COLO668 (cell line): ENCODE data around the gene MAST1.
"Not testable (repeated sequence)": the region's sequence is repeated elsewhere in the genome, so short reads cannot be mapped to it uniquely, and the experiment has no call there.

Experiments used
- DNase-seq: peaks from one replicate; lab custom pipeline; 2025; ENCODE audit not compliant: unreplicated experiment; lab: John Stamatoyannopoulos, UW

Gene MAST1

DNA sequence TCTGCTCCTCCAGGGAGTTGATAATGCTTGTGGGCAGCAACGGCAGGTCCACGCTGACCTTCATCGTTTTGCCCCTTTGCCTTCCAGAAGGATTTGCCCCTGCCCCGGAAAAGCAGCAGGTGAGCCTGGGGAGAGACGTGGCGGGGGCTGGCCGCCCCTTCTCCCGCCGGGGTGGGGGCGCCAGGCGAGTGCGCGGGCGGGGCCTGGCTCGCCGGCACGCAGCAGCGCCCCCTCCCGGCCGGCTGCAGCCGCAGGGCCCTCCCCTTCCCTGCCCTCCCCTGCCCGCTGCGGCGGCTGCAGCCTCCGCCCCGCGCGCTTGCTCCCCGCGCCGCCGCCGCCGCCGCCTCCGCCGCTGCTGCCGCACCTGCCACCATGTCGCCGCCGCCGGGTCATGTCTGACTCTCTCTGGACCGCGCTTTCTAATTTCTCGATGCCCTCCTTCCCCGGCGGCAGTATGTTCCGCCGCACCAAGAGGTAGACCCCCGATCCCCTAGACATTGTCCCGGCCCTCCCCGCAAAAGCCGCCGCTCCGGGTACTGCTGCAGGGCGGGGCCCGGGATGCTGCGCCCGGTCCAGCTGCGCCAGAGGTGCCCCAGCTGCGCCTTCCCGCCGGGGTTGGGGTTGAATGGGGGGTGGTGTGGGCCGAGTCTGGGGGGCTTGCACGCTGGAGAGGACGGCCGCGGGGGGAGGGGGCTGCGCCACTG lies at the start of gene MAST1:
MAST1 (plus strand) TSS at position 334 of the 704 bp plus-strand sequence; CDS start at position 392, 58 bp downstream.
- peak; percentile 87 for DNase-seq

DNA sequence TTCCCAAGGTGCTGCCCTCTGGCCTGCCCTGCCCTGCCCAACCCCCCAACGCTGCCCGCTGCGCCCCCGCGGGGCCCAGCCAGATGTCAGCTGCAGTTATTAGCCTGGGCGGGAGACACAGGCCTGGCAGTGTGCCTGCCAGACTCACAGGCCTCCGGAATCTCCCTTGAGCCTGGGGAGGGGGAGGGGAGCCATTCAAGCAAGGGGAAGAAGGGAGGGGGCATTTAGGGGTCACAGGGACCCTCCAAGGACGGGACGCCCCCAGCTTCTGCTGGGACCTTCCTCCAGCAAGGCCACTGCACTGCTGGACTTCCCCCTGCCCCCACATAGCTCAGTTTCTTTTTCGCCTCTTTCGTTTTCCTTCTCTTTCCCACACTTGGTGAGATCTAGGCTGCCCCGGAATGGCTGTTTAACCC lies 49.6 kb upstream of the MAST1 start:
- DNase-seq = peak; percentile 81

DNA sequence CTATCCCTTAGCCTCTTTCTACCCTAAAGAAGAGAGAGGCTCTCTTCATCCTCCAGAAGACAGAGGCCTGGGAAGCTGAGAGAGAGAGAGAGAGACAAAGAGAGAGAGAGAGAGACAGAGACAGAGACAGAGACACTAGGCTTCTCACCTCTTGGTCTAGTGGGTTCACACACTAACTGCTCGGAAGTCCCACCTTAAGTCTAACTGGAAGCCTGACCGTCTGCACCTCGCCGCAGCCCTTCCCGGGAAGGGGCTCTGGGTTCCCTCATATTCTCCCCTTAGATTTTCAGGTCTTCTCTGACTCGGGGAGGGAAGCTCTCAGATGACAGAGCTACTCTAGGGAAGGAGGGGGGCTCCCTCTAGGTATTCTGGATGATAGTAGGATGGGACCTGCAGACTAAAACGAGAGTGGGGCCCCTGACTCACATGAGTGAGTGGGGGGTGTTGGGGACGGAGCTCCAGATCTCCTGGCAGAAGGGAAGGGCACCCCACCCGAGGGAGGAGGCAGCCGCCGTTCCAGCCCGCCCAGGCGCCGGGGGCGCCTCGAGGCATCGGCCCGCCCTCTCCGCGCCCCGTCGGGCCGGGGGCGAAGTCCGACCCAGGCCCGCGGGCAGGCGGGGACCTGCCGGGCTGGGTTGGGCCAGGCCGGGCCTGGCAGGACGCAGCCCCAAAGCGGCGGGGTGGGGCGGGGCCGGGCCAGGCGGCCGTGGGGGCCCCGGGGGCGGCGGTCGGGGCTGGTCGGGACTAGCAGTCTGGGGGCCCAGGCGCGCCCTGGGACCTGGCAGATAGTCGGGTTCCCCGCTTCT lies 49.0 kb upstream of the MAST1 start:
- DNase-seq = peak; percentile 82

DNA sequence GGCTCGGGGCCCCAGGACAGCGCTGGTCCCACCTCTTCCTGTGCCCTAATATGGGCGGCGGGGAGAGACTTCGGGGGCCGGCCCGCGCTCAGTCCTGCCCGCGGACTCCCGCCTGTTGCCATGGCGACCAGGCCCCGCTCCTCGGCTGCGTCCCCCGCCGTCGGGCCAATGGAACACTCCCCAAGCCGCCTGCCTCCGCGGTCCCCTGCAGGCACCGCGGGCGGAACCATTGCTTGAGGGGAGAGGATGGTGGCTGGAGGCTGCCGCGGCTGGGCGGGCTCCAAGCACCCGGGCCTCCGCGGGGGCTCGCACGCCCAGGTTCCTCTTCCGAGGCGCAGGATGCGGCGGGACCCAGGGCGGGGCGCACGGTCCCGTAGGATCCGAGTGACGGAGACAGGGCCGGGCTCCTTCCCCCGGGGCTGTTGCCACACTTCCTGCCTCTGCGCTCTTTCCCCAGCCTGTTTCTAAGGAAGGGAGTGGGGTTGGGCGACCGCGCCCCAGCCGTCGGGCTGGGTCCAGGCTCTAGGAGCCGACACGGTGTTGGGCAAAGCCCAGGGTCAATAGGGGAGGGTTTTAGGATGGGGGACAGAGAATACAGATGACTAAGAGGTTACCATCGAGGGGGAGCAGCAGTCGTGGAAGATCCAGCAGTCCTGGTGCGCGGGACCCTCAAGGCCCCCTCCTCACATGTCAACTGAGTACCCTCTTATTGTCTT lies 48.3 kb upstream of the MAST1 start:
- DNase-seq = peak; percentile 98

DNA sequence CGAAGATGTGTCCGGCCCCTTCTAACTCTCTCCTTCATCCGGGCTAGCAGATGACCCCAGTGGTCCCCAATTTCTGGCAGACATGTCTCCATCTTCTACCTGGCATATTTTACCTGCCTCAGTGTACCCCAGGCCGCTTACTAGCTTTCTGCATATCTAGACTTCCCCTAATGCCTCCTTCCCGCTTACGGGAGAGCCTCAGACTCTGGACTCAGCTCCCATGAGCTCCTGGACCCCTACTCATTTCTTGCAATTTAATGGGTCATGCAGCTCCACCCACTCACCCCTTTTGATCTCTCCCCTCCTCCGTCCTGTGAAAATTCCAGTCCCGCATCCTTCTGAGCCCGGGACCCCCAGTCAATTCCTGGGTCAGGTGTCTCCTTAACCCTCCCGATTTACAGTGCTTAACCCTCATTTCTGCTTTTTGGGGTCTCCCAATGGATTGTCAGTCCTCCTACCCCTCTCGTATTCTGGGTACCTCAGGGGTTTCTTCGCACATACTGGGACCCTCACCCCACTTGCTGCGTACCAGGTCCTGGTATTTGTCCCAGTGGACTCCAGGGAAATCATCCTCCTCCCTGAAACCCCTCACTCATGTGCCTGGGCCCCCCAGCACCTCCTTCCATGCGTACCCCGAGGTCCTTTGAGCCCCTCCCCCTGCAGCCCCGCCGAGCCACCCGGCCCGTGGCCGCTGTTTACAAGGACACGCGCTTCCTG lies 47.5 kb upstream of the MAST1 start:
- no peak for DNase-seq

- peak; percentile 96 for DNase-seq
These were observed 46.8 kb upstream of the MAST1 start, which contains the start of gene JUNB for GRCh38 chr19:12791345-12792050. JUNB (plus strand) TSS chr19:12791486; CDS start chr19:12791772, 286 bp downstream.

DNA sequence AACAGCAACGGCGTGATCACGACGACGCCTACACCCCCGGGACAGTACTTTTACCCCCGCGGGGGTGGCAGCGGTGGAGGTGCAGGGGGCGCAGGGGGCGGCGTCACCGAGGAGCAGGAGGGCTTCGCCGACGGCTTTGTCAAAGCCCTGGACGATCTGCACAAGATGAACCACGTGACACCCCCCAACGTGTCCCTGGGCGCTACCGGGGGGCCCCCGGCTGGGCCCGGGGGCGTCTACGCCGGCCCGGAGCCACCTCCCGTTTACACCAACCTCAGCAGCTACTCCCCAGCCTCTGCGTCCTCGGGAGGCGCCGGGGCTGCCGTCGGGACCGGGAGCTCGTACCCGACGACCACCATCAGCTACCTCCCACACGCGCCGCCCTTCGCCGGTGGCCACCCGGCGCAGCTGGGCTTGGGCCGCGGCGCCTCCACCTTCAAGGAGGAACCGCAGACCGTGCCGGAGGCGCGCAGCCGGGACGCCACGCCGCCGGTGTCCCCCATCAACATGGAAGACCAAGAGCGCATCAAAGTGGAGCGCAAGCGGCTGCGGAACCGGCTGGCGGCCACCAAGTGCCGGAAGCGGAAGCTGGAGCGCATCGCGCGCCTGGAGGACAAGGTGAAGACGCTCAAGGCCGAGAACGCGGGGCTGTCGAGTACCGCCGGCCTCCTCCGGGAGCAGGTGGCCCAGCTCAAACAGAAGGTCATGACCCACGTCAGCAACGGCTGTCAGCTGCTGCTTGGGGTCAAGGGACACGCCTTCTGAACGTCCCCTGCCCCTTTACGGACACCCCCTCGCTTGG lies 46.1 kb upstream of the MAST1 start:
- peak; percentile 88 for DNase-seq

DNA sequence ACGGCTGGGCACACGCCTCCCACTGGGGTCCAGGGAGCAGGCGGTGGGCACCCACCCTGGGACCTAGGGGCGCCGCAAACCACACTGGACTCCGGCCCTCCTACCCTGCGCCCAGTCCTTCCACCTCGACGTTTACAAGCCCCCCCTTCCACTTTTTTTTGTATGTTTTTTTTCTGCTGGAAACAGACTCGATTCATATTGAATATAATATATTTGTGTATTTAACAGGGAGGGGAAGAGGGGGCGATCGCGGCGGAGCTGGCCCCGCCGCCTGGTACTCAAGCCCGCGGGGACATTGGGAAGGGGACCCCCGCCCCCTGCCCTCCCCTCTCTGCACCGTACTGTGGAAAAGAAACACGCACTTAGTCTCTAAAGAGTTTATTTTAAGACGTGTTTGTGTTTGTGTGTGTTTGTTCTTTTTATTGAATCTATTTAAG lies 45.4 kb upstream of the MAST1 start:
- no peak for DNase-seq

GRCh38 chr19:12793290-12794195 lies 44.8 kb upstream of the MAST1 start:
- peak; percentile 96 for DNase-seq

- DNase-seq = no peak
These were observed 43.9 kb upstream of the MAST1 start for GRCh38 chr19:12794196-12794941.

- no peak for DNase-seq
These were observed 43.3 kb upstream of the MAST1 start for GRCh38 chr19:12794971-12795381.

- DNase-seq = peak; percentile 75
These were observed 41.9 kb upstream of the MAST1 start for GRCh38 chr19:12796146-12797071.

DNA sequence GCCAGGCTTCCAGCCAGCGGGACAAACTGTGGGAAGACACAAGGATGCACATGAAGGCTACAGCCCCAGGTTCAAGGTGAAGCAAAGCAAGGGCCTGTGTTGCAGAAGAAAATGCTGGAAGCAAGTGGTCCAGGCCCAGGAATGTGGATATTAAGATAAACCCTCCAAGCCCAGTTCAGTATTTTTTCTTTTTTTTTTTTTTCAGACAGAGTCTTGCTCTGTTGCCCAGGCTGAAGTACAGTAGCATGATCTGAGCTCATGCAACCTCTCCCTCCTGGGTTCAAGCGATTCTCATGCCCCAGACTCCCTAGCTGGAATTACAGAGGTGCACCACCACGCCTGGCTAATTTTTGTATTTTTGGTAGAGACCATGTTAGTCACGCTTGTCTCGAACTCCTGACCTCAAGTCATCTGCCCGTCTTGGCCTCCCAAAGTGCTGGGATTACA lies 41.2 kb upstream of the MAST1 start:
- no peak for DNase-seq

DNA sequence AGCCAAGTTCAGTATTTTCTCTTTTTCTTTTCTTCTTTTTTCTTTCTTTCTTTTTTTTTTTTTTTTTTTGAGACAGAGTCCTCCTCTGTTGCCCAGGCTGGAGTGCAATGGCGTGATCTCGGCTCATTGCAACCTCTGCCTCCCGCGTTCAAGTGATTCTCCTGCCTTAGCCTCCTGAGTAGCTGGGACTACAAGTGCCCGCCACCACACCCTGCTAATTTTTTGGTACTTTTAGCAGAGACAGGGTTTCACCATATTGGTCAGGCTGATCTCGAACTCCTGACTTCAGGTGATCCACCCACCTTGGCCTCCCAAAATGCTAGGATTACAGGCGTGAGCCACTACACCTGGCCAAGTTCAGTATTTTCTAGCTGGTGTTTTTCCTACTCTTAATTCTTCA lies 40.7 kb upstream of the MAST1 start:
- not testable (repeated sequence) for DNase-seq

GRCh38 chr19:12799742-12800465 lies 38.4 kb upstream of the MAST1 start:
- DNase-seq = no peak

DNA sequence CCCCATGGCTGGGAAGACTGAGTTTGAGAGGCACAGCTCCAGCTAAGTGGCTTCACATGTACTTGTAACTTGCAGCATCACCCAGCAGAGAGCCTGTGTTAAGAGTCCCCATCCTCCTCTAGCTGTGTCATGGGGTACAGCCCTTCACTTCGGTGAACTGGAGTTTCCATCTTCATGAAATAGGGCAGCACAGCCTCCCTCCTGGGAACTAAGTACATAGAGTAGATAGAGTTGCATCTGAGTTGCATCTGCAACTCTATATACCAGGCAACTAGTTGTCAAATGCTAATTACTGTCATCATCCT lies 37.9 kb upstream of the MAST1 start:
- DNase-seq = no peak
